GM18873 (cell line): Measurements from ENCODE around the gene KRTAP12-3.
"Not testable (repeated sequence)": the region's sequence is repeated elsewhere in the genome, so short reads cannot be mapped to it uniquely, and the experiment has no call there.

Experiments
- ATAC-seq: cut with Tn5 transposase; IDR thresholded peaks from one replicate; pipeline ENCODE4 v1.9.1; 2021; ENCODE audit warnings: mild to moderate bottlenecking, moderate library complexity, moderate number of reproducible peaks; ENCODE audit not compliant: unreplicated experiment, low FRiP score

The KRTAP12-3 gene

GRCh38 chr21:44626673-44627143 lies 31.0 kb upstream of the KRTAP12-3 start, which contains the start of gene KRTAP10-9:
TSS of gene KRTAP10-9 (plus strand) at chr21:44627093. CDS start at chr21:44627172, 79 bp downstream.
- no peak for ATAC-seq

GRCh38 chr21:44627181-44627822 lies 30.4 kb upstream of the KRTAP12-3 start:
- not testable (repeated sequence) for ATAC-seq

GRCh38 chr21:44627831-44628233 lies 29.9 kb upstream of the KRTAP12-3 start:
- not testable (repeated sequence) for ATAC-seq

GRCh38 chr21:44628707-44629391 lies 28.9 kb upstream of the KRTAP12-3 start:
- no peak for ATAC-seq

- no peak for ATAC-seq
Measured at GRCh38 chr21:44630440-44630839, 27.3 kb upstream of the KRTAP12-3 start.

GRCh38 chr21:44632067-44632466 lies 25.7 kb upstream of the KRTAP12-3 start:
- ATAC-seq, result no peak

- ATAC-seq, result no peak
Measured at GRCh38 chr21:44636209-44637017, 21.3 kb upstream of the KRTAP12-3 start.

GRCh38 chr21:44637018-44637850 lies 20.5 kb upstream of the KRTAP12-3 start, which contains the start of gene KRTAP10-10:
TSS of gene KRTAP10-10 (plus strand) at chr21:44637356. CDS start at chr21:44637418, 62 bp downstream.
- ATAC-seq, result no peak

- ATAC-seq, result not testable (repeated sequence)
Measured at GRCh38 chr21:44637851-44638348, 19.8 kb upstream of the KRTAP12-3 start.

GRCh38 chr21:44638506-44639330 lies 19.0 kb upstream of the KRTAP12-3 start:
- not testable (repeated sequence) for ATAC-seq

GRCh38 chr21:44639331-44639655 lies 18.4 kb upstream of the KRTAP12-3 start:
- no peak for ATAC-seq

- no peak for ATAC-seq
Measured at GRCh38 chr21:44640761-44641160, 17.0 kb upstream of the KRTAP12-3 start.

- ATAC-seq, result no peak
Measured at GRCh38 chr21:44643741-44644310, 13.9 kb upstream of the KRTAP12-3 start.

GRCh38 chr21:44644878-44645277 lies 12.9 kb upstream of the KRTAP12-3 start:
- ATAC-seq, result no peak

- not testable (repeated sequence) for ATAC-seq
Measured at GRCh38 chr21:44646366-44647221, 11.1 kb upstream of the KRTAP12-3 start, which contains the start of gene KRTAP10-11. TSS of gene KRTAP10-11 (plus strand) at chr21:44646414. CDS start at chr21:44646459, 45 bp downstream.

- ATAC-seq, result no peak
Measured at GRCh38 chr21:44647222-44647552, 10.5 kb upstream of the KRTAP12-3 start.

- no peak for ATAC-seq
Measured at GRCh38 chr21:44648557-44649311, 9.0 kb upstream of the KRTAP12-3 start.
